Lower lobe of right lung (tissue), 2 donors: Measurements from ENCODE around the gene SLF1. TPM values are rescaled to one million over a fixed set of nuclear protein-coding genes. Genes with fewer than 3 reads are reported as not detected.
"Not testable (repeated sequence)": the region's sequence is repeated elsewhere in the genome, so short reads cannot be mapped to it uniquely, and the experiment has no call there.

ENCODE experiments used
- ATAC-seq, 2 donors: fragments of 200-7000 bp; cut with Tn5 transposase; one replicate each; pipeline ENCODE4 v1.9.1; 2020 to 2022; ENCODE audit warnings: mild to moderate bottlenecking in 2 of 2, moderate library complexity in 2 of 2
- DNase-seq: peaks from one replicate; pipeline ENCODE4 v3.0.0-alpha.2; 2020
- H3K27ac ChIP-seq: fragments of 200-600 bp; one replicate; pipeline ENCODE4 v1.8.0; 2022
- H3K27me3 ChIP-seq: fragments of 200-600 bp; one replicate; pipeline ENCODE4 v1.8.0; 2022; ENCODE audit warnings: low read depth
- H3K36me3 ChIP-seq: fragments of 200-600 bp; one replicate; pipeline ENCODE4 v1.8.0; 2022; ENCODE audit warnings: mild to moderate bottlenecking
- H3K4me1 ChIP-seq: fragments of 200-600 bp; one replicate; pipeline ENCODE4 v1.8.0; 2022
- H3K4me3 ChIP-seq: fragments of 200-600 bp; one replicate; pipeline ENCODE4 v1.8.0; 2022; ENCODE audit warnings: mild to moderate bottlenecking
- H3K9me3 ChIP-seq: fragments of 200-600 bp; one replicate; pipeline ENCODE4 v1.8.0; 2022
- intact Hi-C: fragments of 100-400 bp; cut with DNase I; formaldehyde crosslinking; loops from one replicate; pipeline ENCODE4 v1.11.0; 2022
- long read RNA-seq: library from polyadenylated mRNA; unstranded; transcript quantifications from one replicate; pipeline ENCODE4 v2.0.0, GENCODE V29; 2021
- total RNA-seq: library from RNA; stranded (reverse); fragmentation: NEBNext Ultra II Directional; extraction: Animal tissue kit (Norgen Biotek cat#: 25700); gene quantifications from one replicate; pipeline ENCODE4 v1.2.1, GENCODE V29; 2021
- TF ChIP-seq, protein P1 (sequence below): fragments of 200-600 bp; IDR thresholded peaks from one replicate; pipeline ENCODE4 v1.8.0; 2022; ENCODE audit warnings: antibody characterized with exemption, mild to moderate bottlenecking
- donor health status: DM: no; HTN: yes; CAD: no; lungs with severe emphysema.

Gene SLF1
- total RNA-seq: 6.1 TPM
- long read RNA-seq, full-length matches to known transcripts: 1 of 7 reads
- long read RNA-seq, partial matches to known transcripts: 1 of 7 reads
- long read RNA-seq, other reads (novel, unspliced or antisense): 5 of 7 reads

- intact Hi-C loops: no loop called here
- TF ChIP-seq, protein P1, sequence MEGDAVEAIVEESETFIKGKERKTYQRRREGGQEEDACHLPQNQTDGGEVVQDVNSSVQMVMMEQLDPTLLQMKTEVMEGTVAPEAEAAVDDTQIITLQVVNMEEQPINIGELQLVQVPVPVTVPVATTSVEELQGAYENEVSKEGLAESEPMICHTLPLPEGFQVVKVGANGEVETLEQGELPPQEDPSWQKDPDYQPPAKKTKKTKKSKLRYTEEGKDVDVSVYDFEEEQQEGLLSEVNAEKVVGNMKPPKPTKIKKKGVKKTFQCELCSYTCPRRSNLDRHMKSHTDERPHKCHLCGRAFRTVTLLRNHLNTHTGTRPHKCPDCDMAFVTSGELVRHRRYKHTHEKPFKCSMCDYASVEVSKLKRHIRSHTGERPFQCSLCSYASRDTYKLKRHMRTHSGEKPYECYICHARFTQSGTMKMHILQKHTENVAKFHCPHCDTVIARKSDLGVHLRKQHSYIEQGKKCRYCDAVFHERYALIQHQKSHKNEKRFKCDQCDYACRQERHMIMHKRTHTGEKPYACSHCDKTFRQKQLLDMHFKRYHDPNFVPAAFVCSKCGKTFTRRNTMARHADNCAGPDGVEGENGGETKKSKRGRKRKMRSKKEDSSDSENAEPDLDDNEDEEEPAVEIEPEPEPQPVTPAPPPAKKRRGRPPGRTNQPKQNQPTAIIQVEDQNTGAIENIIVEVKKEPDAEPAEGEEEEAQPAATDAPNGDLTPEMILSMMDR: no peak
- H3K27ac ChIP-seq: peak within 1 kb of the TSS; percentile 88
Observed at GRCh38 chr5:94618493-94619328, at the start of gene SLF1, which contains the start of gene KIAA0825. Gene SLF1, plus strand, starts transcription at chr5:94618669. Its CDS starts 10,142 bp downstream, at chr5:94628811. Gene KIAA0825, minus strand, starts transcription at chr5:94618604. Its CDS starts 81,478 bp downstream, at chr5:94537126.

GRCh38 chr5:94571415-94571814, 47.1 kb upstream of the SLF1 start:
- TF ChIP-seq, protein P1: no peak
- ATAC-seq: no peak
- no peaks in the 10 kb centered on the region for H3K36me3 ChIP-seq
- no peak overlapping the region for H3K27ac ChIP-seq
- H3K27me3 ChIP-seq: no peaks in the 10 kb centered on the region
- no peak overlapping the region for H3K4me3 ChIP-seq
- no peaks in the 10 kb centered on the region for H3K9me3 ChIP-seq
- DNase-seq: no peak
- intact Hi-C loops: no loop called here
- H3K4me1 ChIP-seq: no peaks in the 10 kb centered on the region

More at GRCh38 chr5:94618493-94619328, at the start of gene SLF1, which contains the start of gene KIAA0825:
- no peaks in the 10 kb centered on the region for H3K9me3 ChIP-seq
- DNase-seq: peak; percentile 92
- peak within 1 kb of the TSS; percentile 84 for H3K4me3 ChIP-seq
- no peaks in the 10 kb centered on the region for H3K27me3 ChIP-seq
- no peaks in the 10 kb centered on the region for H3K36me3 ChIP-seq
- H3K4me1 ChIP-seq: peaks cover 26% of the 10 kb centered on the region
- peak; percentile 98 to 99 for ATAC-seq

GRCh38 chr5:94573349-94573748, 45.1 kb upstream of the SLF1 start:
- ATAC-seq, H3K9me3 ChIP-seq, intact Hi-C loops, H3K4me1 ChIP-seq, H3K36me3 ChIP-seq, H3K4me3 ChIP-seq, H3K27ac ChIP-seq, DNase-seq, H3K27me3 ChIP-seq: not testable (repeated sequence)

GRCh38 chr5:94575196-94575595, 43.3 kb upstream of the SLF1 start:
- no peaks in the 10 kb centered on the region for H3K4me1 ChIP-seq
- ATAC-seq (no peak), DNase-seq (no peak)
- H3K9me3 ChIP-seq: no peaks in the 10 kb centered on the region
- intact Hi-C loops: no loop called here
- H3K27ac ChIP-seq: no peak overlapping the region
- H3K4me3 ChIP-seq: no peak overlapping the region
- no peaks in the 10 kb centered on the region for H3K36me3 ChIP-seq
- TF ChIP-seq, protein P1: no peak
- H3K27me3 ChIP-seq: no peaks in the 10 kb centered on the region

DNA sequence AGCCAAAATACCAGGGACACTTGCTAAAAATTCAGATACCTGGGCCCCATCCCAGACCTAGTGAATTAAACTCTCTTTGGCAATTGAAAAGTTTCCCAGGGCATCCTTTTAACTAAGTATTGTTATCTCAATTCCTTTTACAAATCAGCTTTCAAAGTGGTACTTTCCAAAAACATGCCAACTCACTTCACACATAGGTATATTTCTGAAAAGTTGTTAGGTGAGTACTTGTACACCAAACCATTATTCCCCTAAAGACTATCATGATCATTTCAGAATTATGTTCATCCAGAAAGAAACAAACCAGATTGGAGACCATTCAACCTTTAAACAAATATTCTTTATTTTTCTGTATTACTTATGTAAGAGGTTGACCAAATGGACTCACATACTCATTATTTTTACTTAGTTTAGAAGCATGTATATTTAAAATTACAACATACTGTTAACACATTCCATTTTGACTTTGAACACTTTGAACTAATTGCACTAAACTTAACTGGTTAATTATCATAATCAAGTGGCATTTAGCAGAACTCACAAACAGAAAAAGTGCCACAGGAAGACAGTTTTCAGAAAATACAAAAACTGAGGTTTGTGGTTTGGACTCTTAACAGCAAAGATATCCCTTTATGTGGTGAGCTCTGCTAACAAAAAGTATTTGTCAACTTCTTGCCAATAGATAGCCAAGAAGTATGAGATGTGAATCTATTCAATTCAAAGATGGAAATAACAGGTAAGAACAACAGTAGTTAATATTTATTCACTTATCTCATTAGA, 40.8 kb upstream of the SLF1 start:
- H3K4me1 ChIP-seq: no peaks in the 10 kb centered on the region
- DNase-seq (no peak), ATAC-seq (no peak)
- no peak overlapping the region for H3K27ac ChIP-seq
- intact Hi-C loops: no loop called here
- H3K27me3 ChIP-seq: no peaks in the 10 kb centered on the region
- no peak overlapping the region for H3K4me3 ChIP-seq
- TF ChIP-seq, protein P1: no peak
- no peaks in the 10 kb centered on the region for H3K36me3 ChIP-seq
- no peaks in the 10 kb centered on the region for H3K9me3 ChIP-seq
